GM12878 (cell line): ENCODE data around the gene ATXN2. TPM values are rescaled to one million over a fixed set of nuclear protein-coding genes. Genes with fewer than 3 reads are reported as not detected.
A peak's percentile ranks its signal among the peaks of the same experiment; 100 is the strongest.

Experiments
- ATAC-seq: fragments of 200-7000 bp; cut with Tn5 transposase; 3 replicates; pipeline ENCODE4 v1.9.1; 2020; ENCODE audit warnings: mild to moderate bottlenecking, moderate library complexity
- BruUV-seq: library from RNA; stranded (reverse); fragments of 400-500 nt; replicated peaks from 2 replicates; lab custom pipeline; 2021; lab: Mats Ljungman, UMichigan
- CTCF ChIA-PET: fragments of 300-600 bp; sonication (Branson Sonifier 250); formaldehyde crosslinking; extraction: SDS; loops from one replicate; lab custom pipeline; 2021; ENCODE audit warnings: inconsistent platforms; lab: Yijun Ruan, JAX
- POLR2A ChIA-PET: fragments of 350-600 bp; formaldehyde crosslinking; extraction: SDS; loops from one replicate; lab custom pipeline; 2021; ENCODE audit warnings: inconsistent platforms; lab: Charles Lee
- RAD21 ChIA-PET: fragments of 300-600 bp; sonication (Branson Sonifier 250); formaldehyde crosslinking; loops from one replicate; lab custom pipeline; 2023; ENCODE audit warnings: antibody characterized with exemption; ENCODE audit not compliant: unreplicated experiment; lab: Charles Lee
- SMC1A ChIA-PET: fragments of 300-600 bp; sonication (Branson Sonifier 250); formaldehyde crosslinking; loops from one replicate; lab custom pipeline; 2023; ENCODE audit not compliant: unreplicated experiment, uncharacterized antibody; lab: Charles Lee
- DNase-seq: peaks from one replicate; pipeline ENCODE4 v3.0.0-alpha.2; 2011; ENCODE audit warnings: low read depth, low spot score
- FAIRE-seq: peaks from 3 replicates; lab custom pipeline; 2011; peaks lifted over from hg19 to GRCh38; lab: Jason Lieb, UNC
- H2AFZ ChIP-seq: 2 replicates; pipeline ENCODE4 v1.6.0; 2011; ENCODE audit warnings: low read depth, low read length, control low read depth; ENCODE audit not compliant: control insufficient read depth
- H3K27ac ChIP-seq: 2 replicates; pipeline ENCODE4 v1.5.1; 2011; ENCODE audit warnings: control low read depth; ENCODE audit not compliant: control insufficient read depth, insufficient read depth
- H3K27me3 ChIP-seq, 2 experiments: replicated peaks in 1 of 2; 2 replicates each; pipeline versions ENCODE4 v1.6.0 to v1.6.1; 2011; ENCODE audit warnings: low read length in 1 of 2; ENCODE audit not compliant: control insufficient read depth in 2 of 2, insufficient read depth in 2 of 2
- H3K36me3 ChIP-seq, 2 experiments: 2 replicates each; pipeline ENCODE4 v1.5.1; 2011; ENCODE audit warnings: low read length in 1 of 2; ENCODE audit not compliant: control insufficient read depth in 2 of 2, insufficient read depth in 2 of 2
- H3K4me1 ChIP-seq: 2 replicates; pipeline ENCODE4 v1.6.1; 2011; ENCODE audit warnings: mild to moderate bottlenecking, low read length, moderate library complexity, mixed read lengths; ENCODE audit not compliant: control insufficient read depth, insufficient read depth
- H3K4me2 ChIP-seq: 2 replicates; pipeline ENCODE4 v1.6.0; 2011; ENCODE audit warnings: control low read depth; ENCODE audit not compliant: control insufficient read depth, insufficient read depth
- H3K4me3 ChIP-seq: fragments of 200-600 bp; sonication (generic); 2 replicates; pipeline ENCODE4 v1.5.1; 2016
- H3K79me2 ChIP-seq: 2 replicates; pipeline ENCODE4 v1.6.0; 2011; ENCODE audit warnings: low read length; ENCODE audit not compliant: control insufficient read depth, insufficient read depth
- H3K9ac ChIP-seq: 2 replicates; pipeline ENCODE4 v1.8.0; 2011; ENCODE audit warnings: low read length, control low read depth, mixed read lengths; ENCODE audit not compliant: control insufficient read depth, insufficient read depth
- H3K9me3 ChIP-seq: replicated peaks from 3 replicates; pipeline ENCODE4 v1.5.1; 2011; ENCODE audit warnings: mild to moderate bottlenecking, low read length; ENCODE audit not compliant: control insufficient read depth, insufficient read depth
- H4K20me1 ChIP-seq: 2 replicates; pipeline ENCODE4 v1.6.0; 2011; ENCODE audit not compliant: control insufficient read depth, insufficient read depth
- JUNB ChIP-seq: IDR thresholded peaks from 2 replicates; pipeline ENCODE4 v1.6.1; 2016; ENCODE audit warnings: antibody characterized with exemption, mild to moderate bottlenecking
- PAX5 ChIP-seq: IDR thresholded peaks from 2 replicates; pipeline ENCODE4 v1.6.1; 2011; ENCODE audit warnings: low read depth, low read length, borderline replicate concordance
- POLR2AphosphoS2 ChIP-seq: IDR thresholded peaks from 2 replicates; pipeline ENCODE4 v1.6.1; 2011; ENCODE audit warnings: low read depth, mild to moderate bottlenecking, low read length, improper control_type of control experiment, moderate library complexity
- RUNX3 ChIP-seq: IDR thresholded peaks from 2 replicates; pipeline ENCODE4 v1.6.1; 2012; ENCODE audit warnings: low read length, inconsistent platforms
- ZBTB33 ChIP-seq: fragments of 450-650 bp; IDR thresholded peaks from 2 replicates; pipeline ENCODE4 v1.6.1; 2017; ENCODE audit warnings: mild to moderate bottlenecking
- WGBS: methylation state at CpG from one replicate; pipeline ENCODE4 v1.1.6; 2016; ENCODE audit warnings: low lambda C conversion rate; ENCODE audit not compliant: insufficient replicate concordance, insufficient coverage; ENCODE audit errors: missing lambda C conversion rate; 5-methylcytosine and 5-hydroxymethylcytosine counted together
- in situ Hi-C: fragments of 300-500 bp; cut with MboI; formaldehyde crosslinking; loops from 9 replicates; pipeline ENCODE4 v1.14.3; 2018; ENCODE audit warnings: mixed read lengths
- intact Hi-C: fragments of 100-400 bp; cut with micrococcal nuclease; formaldehyde crosslinking; loops from one replicate; pipeline ENCODE4 v1.14.2; 2022; ENCODE audit not compliant: unreplicated experiment
- polyA plus RNA-seq, 11 experiments: library from polyadenylated mRNA; depleted of rRNA in 4 of 11; unstranded in 6 of 11; stranded (reverse) in 5 of 11; fragments of >200 nt; fragmentation: Nextera tagmentation in 4 of 11; fragmentation: Illumina TruSeq in 1 of 11; extraction: Ambion mirVana in 4 of 11; extraction: Trizol in 1 of 11; gene quantifications; 1 replicate in 1 of 11; 2 replicates in 10 of 11; pipeline versions ENCODE4 v1.2.1 to v1.2.3, GENCODE V29; 2011 to 2016; ENCODE audit warnings: inconsistent platforms in 2 of 11, missing spikeins in 2 of 11, low read depth in 1 of 11
- total RNA-seq, 4 experiments: library from RNA; depleted of rRNA in 3 of 4; stranded (reverse); fragments of >200 nt in 3 of 4; fragmentation: Illumina TruSeq in 1 of 4; extraction: Trizol in 1 of 4; gene quantifications; 2 replicates each; pipeline versions ENCODE4 v1.2.1 to v1.2.3, GENCODE V29; 2013 to 2021

The ATXN2 gene
- total and polyA plus RNA-seq, 10 of the 15 experiments (the other 5 are each of a cell fraction or from before 2014, with no cell fraction given) = 8.8 to 31.5 (median 19.0) TPM

- TF ChIP-seq ZBTB33 = no peak
These were observed 20.2 kb downstream of the ATXN2 start (continued) for GRCh38 chr12:111578971-111579340.

DNA sequence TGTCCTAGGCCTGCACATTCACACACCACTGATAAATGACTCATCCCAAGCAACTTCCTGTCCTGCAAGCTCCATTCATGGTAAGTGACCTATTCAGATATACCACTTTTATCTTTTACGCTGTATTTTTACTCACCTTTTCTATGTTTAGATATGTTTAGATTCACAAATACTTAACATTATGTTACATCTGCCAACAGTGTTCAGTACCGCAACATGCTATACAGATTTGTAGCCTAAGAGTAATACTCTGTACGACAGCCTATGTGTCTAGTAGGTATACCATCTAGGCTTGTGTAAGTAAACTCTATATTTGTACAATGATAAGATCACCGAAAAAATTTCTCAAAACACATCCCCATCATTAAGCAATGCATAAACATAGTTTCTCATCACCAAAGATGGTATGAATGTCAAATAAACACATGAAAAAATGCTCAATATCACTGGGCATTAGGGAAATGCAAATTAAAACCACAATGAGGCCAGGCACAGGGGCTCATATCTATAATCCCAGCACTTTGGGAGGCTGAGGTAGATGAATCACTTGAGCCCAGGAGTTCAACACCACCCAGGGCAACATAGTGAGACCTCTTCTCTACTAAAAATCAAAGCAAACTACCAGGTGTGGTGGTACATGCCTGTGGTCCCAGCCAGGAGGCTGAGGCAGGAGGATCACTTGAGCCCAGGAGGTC is 20.7 kb downstream of the ATXN2 start:
- H3K27ac ChIP-seq = peak overlapping the region; percentile 37; the same call in 1 of the 2 replicates
- POLR2A ChIA-PET = interaction anchor here (0.6 kb wide), 1 partner anchor 31 kb away, joined by 4 read pairs; no protein-coding TSS in a partner anchor
- TF ChIP-seq POLR2AphosphoS2 (no peak), JUNB (0 out of 2 replicates have a peak, but pooled peaks have one; percentile 7), PAX5 (no peak), RUNX3 (peak; percentile 29; the same call in 1 of the 2 replicates)
- H3K4me3 ChIP-seq = no peak overlapping the region
- H3K79me2 ChIP-seq = peaks cover 29% of the 10 kb centered on the region
- H3K9ac ChIP-seq = no peak overlapping the region
- CTCF ChIA-PET = no interaction called here
- in situ Hi-C loops = no loop called here
- peaks cover 1 to 9% of the 10 kb centered on the region in 2 experiments; a peak in 3 of 4 replicates for H3K36me3 ChIP-seq
- BruUV-seq = no TSS peak
- no peaks in the 10 kb centered on the region for H3K27me3 ChIP-seq
- H3K9me3 ChIP-seq = no peaks in the 10 kb centered on the region
- SMC1A ChIA-PET = no interaction called here
- 0 out of 2 replicates have a peak overlapping the region, but pooled peaks have one; percentile 22 for H3K4me2 ChIP-seq
- 47% methylated on average over 4 of the region's 4 CpGs for WGBS
- ATAC-seq = peak; percentile 77
- no peak overlapping the region for H2AFZ ChIP-seq
- no peaks in the 10 kb centered on the region; the same call in 1 of the 2 replicates for H4K20me1 ChIP-seq
- H3K4me1 ChIP-seq = peaks cover 6% of the 10 kb centered on the region
- no peak for DNase-seq
- RAD21 ChIA-PET = no interaction called here
- peak; percentile 72 for FAIRE-seq
- intact Hi-C loops = no loop called here
